B cell (primary cell): ENCODE data around the gene MYO10. TPM values are rescaled to one million over a fixed set of nuclear protein-coding genes. Genes with fewer than 3 reads are reported as not detected.

Experiments
- ATAC-seq: fragments of 200-7000 bp; cut with Tn5 transposase; one replicate; pipeline ENCODE4 v1.10.0; 2021; ENCODE audit warnings: low read depth, mild to moderate bottlenecking, moderate number of reproducible peaks, moderate library complexity
- CTCF ChIA-PET: fragments of 350-600 bp; sonication (Branson Sonifier 250); formaldehyde crosslinking; loops from one replicate; lab custom pipeline; 2021; ENCODE audit warnings: antibody characterized with exemption, inconsistent platforms; lab: Charles Lee
- POLR2A ChIA-PET: fragments of 350-600 bp; sonication (Branson Sonifier 250); formaldehyde crosslinking; loops from one replicate; lab custom pipeline; 2021; ENCODE audit warnings: antibody characterized with exemption; lab: Charles Lee
- DNase-seq: peaks from one replicate; pipeline ENCODE4 v3.0.0; 2013
- H2AFZ ChIP-seq: 2 replicates; pipeline ENCODE4 v1.6.1; 2012; ENCODE audit warnings: mild to moderate bottlenecking, low read depth, low read length; ENCODE audit not compliant: insufficient read depth, poor library complexity, severe bottlenecking
- H3K27ac ChIP-seq, 2 donors: 1 replicate in 1 of 2; 2 replicates in 1 of 2; pipeline ENCODE4 v1.5.1; 2012 to 2013; ENCODE audit warnings: low read length in 2 of 2, mild to moderate bottlenecking in 2 of 2, moderate library complexity in 1 of 2
- H3K27me3 ChIP-seq, 4 experiments: fragments of 200-600 bp in 1 of 4; sonication (generic) in 1 of 4; replicated peaks in 1 of 4; 1 replicate in 2 of 4; 2 replicates in 2 of 4; pipeline versions ENCODE4 v1.6.1 to v1.7.0; 2013 to 2016; ENCODE audit warnings: low read length in 3 of 4, mild to moderate bottlenecking in 2 of 4, mixed read lengths in 1 of 4, moderate library complexity in 1 of 4; ENCODE audit not compliant: insufficient read depth in 4 of 4, control insufficient read depth in 3 of 4; ENCODE audit errors: control extremely low read depth in 1 of 4
- H3K36me3 ChIP-seq, 2 experiments: replicated peaks in 1 of 2; 1 replicate in 1 of 2; 2 replicates in 1 of 2; pipeline versions ENCODE4 v1.6.1 to v1.7.1; 2013; ENCODE audit warnings: low read length in 1 of 2; ENCODE audit not compliant: insufficient read depth in 2 of 2, control insufficient read depth in 1 of 2; ENCODE audit errors: control extremely low read depth in 1 of 2, extremely low read depth in 1 of 2
- H3K4me1 ChIP-seq, 2 donors: fragments of 200-600 bp in 1 of 2; sonication (generic) in 1 of 2; 1 replicate in 1 of 2; 2 replicates in 1 of 2; pipeline versions ENCODE4 v1.5.1 to v1.6.1; 2013 to 2017; ENCODE audit warnings: low read length in 2 of 2; ENCODE audit not compliant: control insufficient read depth in 2 of 2, insufficient read depth in 2 of 2
- H3K4me2 ChIP-seq: replicated peaks from 2 replicates; pipeline ENCODE3; 2012; ENCODE audit warnings: mild to moderate bottlenecking, low read depth, low read length; ENCODE audit not compliant: poor library complexity, severe bottlenecking
- H3K4me3 ChIP-seq, 5 experiments: fragments of 200-600 bp in 1 of 5; sonication (generic) in 1 of 5; 1 replicate in 3 of 5; 2 replicates in 2 of 5; pipeline versions ENCODE4 v1.5.1 to v1.7.0; 2011 to 2016; ENCODE audit warnings: low read length in 4 of 5, mild to moderate bottlenecking in 4 of 5, low read depth in 2 of 5, control low read depth in 1 of 5, moderate library complexity in 1 of 5; ENCODE audit not compliant: insufficient read depth in 1 of 5; ENCODE audit errors: control extremely low read depth in 1 of 5, extremely low read depth in 1 of 5
- H3K79me2 ChIP-seq: fragments of 200-600 bp; sonication (generic); one replicate; pipeline ENCODE4 v1.6.0; 2016; ENCODE audit warnings: low read length; ENCODE audit not compliant: control insufficient read depth, insufficient read depth
- H3K9ac ChIP-seq: fragments of 200-600 bp; sonication (generic); 2 replicates; pipeline ENCODE4 v1.6.1; 2017; ENCODE audit warnings: mild to moderate bottlenecking, low read length, moderate library complexity
- H3K9me3 ChIP-seq, 3 donors: one replicate each; pipeline versions ENCODE4 v1.6.1 to v1.7.1; 2013; ENCODE audit warnings: low read length in 2 of 3; ENCODE audit not compliant: control insufficient read depth in 2 of 3, insufficient read depth in 1 of 3; ENCODE audit errors: control extremely low read depth in 1 of 3
- H4K20me1 ChIP-seq: 2 replicates; pipeline ENCODE4 v1.6.0; 2012; ENCODE audit warnings: mild to moderate bottlenecking, low read length; ENCODE audit not compliant: insufficient read depth, control insufficient read depth, poor library complexity, severe bottlenecking
- H3K27ac Mint-ChIP-seq: one replicate; pipeline ENCODE4 v1.8.0; 2021; ENCODE audit warnings: mixed read lengths
- H3K27me3 Mint-ChIP-seq: one replicate; pipeline ENCODE4 v1.8.0; 2021; ENCODE audit warnings: mixed read lengths
- H3K4me1 Mint-ChIP-seq: one replicate; pipeline ENCODE4 v1.8.0; 2021; ENCODE audit warnings: mixed read lengths
- H3K4me3 Mint-ChIP-seq: one replicate; pipeline ENCODE4 v1.8.0; 2021; ENCODE audit warnings: mixed read lengths
- H3K9me3 Mint-ChIP-seq: one replicate; pipeline ENCODE4 v1.8.0; 2022; ENCODE audit warnings: mixed read lengths; ENCODE audit not compliant: insufficient read depth
- CTCF ChIP-seq: fragments of 200-600 bp; IDR thresholded peaks from one replicate; pipeline ENCODE4 v1.8.0; 2022; ENCODE audit warnings: antibody characterized with exemption, mild to moderate bottlenecking
- EZH2 ChIP-seq: IDR thresholded peaks from 2 replicates; pipeline ENCODE4 v1.6.1; 2012; ENCODE audit warnings: borderline replicate concordance, low read depth, mild to moderate bottlenecking, moderate library complexity, low read length; ENCODE audit not compliant: insufficient read depth, poor library complexity, severe bottlenecking
- WGBS: methylation state at CpG from one replicate; pipeline ENCODE4 v1.1.5; 2013; ENCODE audit warnings: missing lambda C conversion rate; ENCODE audit not compliant: insufficient coverage; 5-methylcytosine and 5-hydroxymethylcytosine counted together
- intact Hi-C: fragments of 100-400 bp; cut with micrococcal nuclease; formaldehyde crosslinking; loops from one replicate; pipeline ENCODE4 v1.10.0; 2022
- polyA plus RNA-seq: library from polyadenylated mRNA; depleted of rRNA; stranded (reverse); fragments of >200 nt; gene quantifications from 2 replicates; pipeline ENCODE4 v1.2.3, GENCODE V29; 2012
- total RNA-seq, 2 donors: library from RNA; stranded (reverse); fragments of 120-200 nt in 1 of 2; gene quantifications; 1 replicate in 1 of 2; 2 replicates in 1 of 2; pipeline versions ENCODE4 v1.2.3 to v1.2.4, GENCODE V29; 2013 to 2022

The MYO10 gene
- total and polyA plus RNA-seq, 2 donors (not counting 1 experiment from before 2014, with no cell fraction given): 0.10 TPM; not detected in 1

GRCh38 chr5:16879191-16879590, 56.9 kb downstream of the MYO10 start:
- H3K27ac ChIP-seq: no peak overlapping the region
- H3K27ac Mint-ChIP-seq: no peak overlapping the region

More at GRCh38 chr5:16879191-16879590, 56.9 kb downstream of the MYO10 start:
- Histone ChIP-seq H4K20me1 (no peaks in the 10 kb centered on the region), H3K36me3 (no peaks in the 10 kb centered on the region), H2AFZ (no peak overlapping the region), H3K9me3 (no peaks in the 10 kb centered on the region), H3K9ac (no peak overlapping the region), H3K27me3 (no peaks in the 10 kb centered on the region), H3K79me2 (no peaks in the 10 kb centered on the region), H3K4me1 (no peaks in the 10 kb centered on the region), H3K4me3 (no peak overlapping the region), H3K4me2 (no peak overlapping the region)
- POLR2A ChIA-PET: no interaction called here
- Mint-ChIP-seq H3K27me3 (peaks cover 6% of the 10 kb centered on the region), H3K4me1 (no peaks in the 10 kb centered on the region), H3K4me3 (no peak overlapping the region), H3K9me3 (no peaks in the 10 kb centered on the region)
- CTCF ChIA-PET: no interaction called here
- no CpG with 5 or more reads among the region's 1 CpG for WGBS
- no peak for TF ChIP-seq CTCF
- TF ChIP-seq EZH2: no peak
- DNase-seq: no peak
- intact Hi-C loops: no loop called here
- no peak for ATAC-seq
